ENCODE results near the gene JAZF1. TPM values are rescaled to one million over a fixed set of nuclear protein-coding genes. Genes with fewer than 3 reads are reported as not detected.
A peak's percentile ranks its signal among the peaks of the same experiment; 100 is the strongest.

JAZF1 gene
- total RNA-seq, 1 donor from 2014 or later: 29.4 TPM

GRCh38 chr7:28145090-28145626 is 35.4 kb downstream of the JAZF1 start:
- DNase-seq: no peak
- H3K4me1 ChIP-seq: peaks cover 53% of the 10 kb centered on the region
- H3K27me3 ChIP-seq (ENCODE audit: low read depth): no peaks in the 10 kb centered on the region
- TF ChIP-seq CTCF (IDR thresholded peaks at IDR 0.05; ENCODE audit: borderline replicate concordance): no peak
- intact Hi-C loops (cut with micrococcal nuclease): no loop called here
- peaks cover 2% of the 10 kb centered on the region for H3K36me3 ChIP-seq
- no peak overlapping the region for H3K4me3 ChIP-seq
- no peaks in the 10 kb centered on the region for H3K9me3 ChIP-seq (replicated peaks)
- H3K27ac ChIP-seq (replicated peaks): no peak overlapping the region

GRCh38 chr7:28144266-28144665 is 36.3 kb downstream of the JAZF1 start:
- Histone ChIP-seq H3K27me3 (ENCODE audit: low read depth) (no peaks in the 10 kb centered on the region), H3K4me3 (no peak overlapping the region), H3K27ac (replicated peaks) (no peak overlapping the region), H3K36me3 (peaks cover 2% of the 10 kb centered on the region), H3K4me1 (peaks cover 50% of the 10 kb centered on the region), H3K9me3 (replicated peaks) (no peaks in the 10 kb centered on the region)
- intact Hi-C loops (cut with micrococcal nuclease): no loop called here
- TF ChIP-seq CTCF (IDR thresholded peaks at IDR 0.05; ENCODE audit: borderline replicate concordance): peak; percentile 39
- no peak for DNase-seq

GRCh38 chr7:28142650-28143049 is 37.9 kb downstream of the JAZF1 start:
- Histone ChIP-seq H3K4me1 (peaks cover 59% of the 10 kb centered on the region), H3K27ac (replicated peaks) (no peak overlapping the region), H3K4me3 (no peak overlapping the region), H3K36me3 (peaks cover 2% of the 10 kb centered on the region), H3K9me3 (replicated peaks) (no peaks in the 10 kb centered on the region), H3K27me3 (ENCODE audit: low read depth) (no peaks in the 10 kb centered on the region)
- peak; percentile 16 for TF ChIP-seq CTCF (IDR thresholded peaks at IDR 0.05; ENCODE audit: borderline replicate concordance)
- DNase-seq: no peak
- intact Hi-C loops (cut with micrococcal nuclease): no loop called here

- Histone ChIP-seq H3K27ac (replicated peaks) (no peak overlapping the region), H3K4me3 (no peak overlapping the region), H3K27me3 (ENCODE audit: low read depth) (no peaks in the 10 kb centered on the region), H3K36me3 (peaks cover 2% of the 10 kb centered on the region), H3K9me3 (replicated peaks) (no peaks in the 10 kb centered on the region), H3K4me1 (peaks cover 68% of the 10 kb centered on the region)
- DNase-seq: no peak
- intact Hi-C loops (cut with micrococcal nuclease): no loop called here
- no peak for TF ChIP-seq CTCF (IDR thresholded peaks at IDR 0.05; ENCODE audit: borderline replicate concordance)
These were observed 39.6 kb downstream of the JAZF1 start for GRCh38 chr7:28140979-28141378.

- TF ChIP-seq CTCF (IDR thresholded peaks at IDR 0.05; ENCODE audit: borderline replicate concordance): no peak
- Histone ChIP-seq H3K9me3 (replicated peaks) (no peaks in the 10 kb centered on the region), H3K27me3 (ENCODE audit: low read depth) (no peaks in the 10 kb centered on the region), H3K36me3 (no peaks in the 10 kb centered on the region), H3K4me1 (peaks cover 67% of the 10 kb centered on the region), H3K27ac (replicated peaks) (no peak overlapping the region), H3K4me3 (no peak overlapping the region)
- intact Hi-C loops (cut with micrococcal nuclease): no loop called here
- DNase-seq: no peak
These were observed 41.8 kb downstream of the JAZF1 start for GRCh38 chr7:28138837-28139236.

All from left ventricle myocardium inferior (tissue), 1 donor.